ENCODE measurements around the gene TSSK6.
A peak's percentile ranks its signal among the peaks of the same experiment; 100 is the strongest.

The TSSK6 gene

GRCh38 chr19:19529783-19530422 lies 14.6 kb upstream of the TSSK6 start:
- no peak for DNase-seq

- DNase-seq = no peak
Measured at GRCh38 chr19:19528721-19529490, 13.6 kb upstream of the TSSK6 start, which contains the start of gene YJEFN3. YJEFN3 (plus strand) TSS chr19:19528911; CDS start chr19:19528933, 22 bp downstream.

GRCh38 chr19:19527674-19528625 lies 12.6 kb upstream of the TSSK6 start:
- DNase-seq = no peak

- no peak for DNase-seq
Measured at GRCh38 chr19:19527371-19527656, 12.0 kb upstream of the TSSK6 start.

- no peak for DNase-seq
Measured at GRCh38 chr19:19526581-19527370, 11.4 kb upstream of the TSSK6 start.

GRCh38 chr19:19525611-19526380 lies 10.4 kb upstream of the TSSK6 start:
- DNase-seq = no peak

GRCh38 chr19:19524053-19524452 lies 8.7 kb upstream of the TSSK6 start:
- no peak for DNase-seq

DNA sequence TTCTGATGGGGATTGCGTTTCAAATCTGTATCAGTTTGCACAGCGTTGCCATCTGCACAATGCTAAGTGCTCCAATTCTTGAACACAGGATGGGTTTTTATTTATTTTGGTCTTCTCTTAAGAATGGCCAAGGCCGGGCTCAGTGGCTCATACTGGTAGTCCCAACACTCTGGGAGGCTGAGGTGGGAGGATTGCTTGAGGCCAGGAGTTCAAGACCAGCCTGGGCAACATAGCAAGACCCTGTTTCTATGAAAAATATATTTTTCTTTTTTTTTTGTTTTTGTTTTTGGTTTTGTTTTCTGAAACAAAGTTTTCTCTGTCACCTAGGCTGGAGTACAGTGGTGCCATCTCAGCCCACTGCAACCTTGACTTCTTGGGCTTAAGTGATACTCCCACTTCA lies 7.8 kb upstream of the TSSK6 start:
- DNase-seq = no peak

- no peak for DNase-seq
Measured at GRCh38 chr19:19520989-19521388, 5.6 kb upstream of the TSSK6 start.

GRCh38 chr19:19517235-19517619 lies 1.9 kb upstream of the TSSK6 start:
- no peak for DNase-seq

- DNase-seq = peak; percentile 100
Measured at GRCh38 chr19:19515642-19516519, 533 bp upstream of the TSSK6 start, which contains the start of gene NDUFA13. NDUFA13 (plus strand) TSS chr19:19516225; CDS start chr19:19516239, 14 bp downstream.

DNA sequence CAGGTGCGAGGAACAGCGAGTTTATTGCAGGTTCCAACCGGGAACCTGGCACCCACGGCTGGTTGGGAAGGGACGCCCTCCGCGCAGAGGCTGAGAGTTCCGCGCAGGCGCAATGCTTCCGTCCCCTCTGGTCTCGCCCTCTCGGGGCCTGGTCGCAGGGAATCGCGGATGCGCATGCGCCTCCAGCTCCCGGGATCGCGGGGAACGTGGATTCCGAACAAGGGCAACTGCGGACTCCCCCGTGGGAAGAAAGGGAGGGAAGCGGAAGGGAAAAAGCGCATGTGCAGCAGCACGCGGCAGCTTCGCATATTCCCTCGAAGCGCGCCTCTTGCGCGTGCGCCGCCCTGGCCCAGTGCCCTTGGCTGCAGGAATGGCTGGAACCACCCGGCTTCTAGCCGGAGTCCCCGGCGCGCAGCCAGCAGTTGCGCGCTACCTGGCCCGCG lies 1.1 kb downstream of the TSSK6 start:
- DNase-seq = no peak

DNA sequence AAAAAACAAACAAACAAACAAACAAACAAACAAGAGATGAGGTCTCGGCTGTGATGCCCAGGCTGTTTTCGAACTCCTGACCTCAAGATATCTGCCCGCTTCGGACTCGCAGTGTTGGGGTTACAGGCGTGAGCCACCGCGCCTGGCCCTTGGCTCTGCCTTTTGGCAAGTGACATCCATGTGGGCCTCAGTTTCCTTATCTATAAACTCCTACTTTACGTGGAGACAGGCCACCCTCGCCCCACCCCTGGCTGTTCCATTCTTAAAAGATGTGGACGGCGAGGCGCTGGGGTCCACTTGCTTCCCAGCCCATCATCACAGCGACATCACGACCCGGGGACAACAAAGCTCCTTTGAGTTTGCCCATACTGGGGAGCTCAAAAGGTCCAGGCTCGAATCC lies 1.7 kb downstream of the TSSK6 start:
- no peak for DNase-seq

DNA sequence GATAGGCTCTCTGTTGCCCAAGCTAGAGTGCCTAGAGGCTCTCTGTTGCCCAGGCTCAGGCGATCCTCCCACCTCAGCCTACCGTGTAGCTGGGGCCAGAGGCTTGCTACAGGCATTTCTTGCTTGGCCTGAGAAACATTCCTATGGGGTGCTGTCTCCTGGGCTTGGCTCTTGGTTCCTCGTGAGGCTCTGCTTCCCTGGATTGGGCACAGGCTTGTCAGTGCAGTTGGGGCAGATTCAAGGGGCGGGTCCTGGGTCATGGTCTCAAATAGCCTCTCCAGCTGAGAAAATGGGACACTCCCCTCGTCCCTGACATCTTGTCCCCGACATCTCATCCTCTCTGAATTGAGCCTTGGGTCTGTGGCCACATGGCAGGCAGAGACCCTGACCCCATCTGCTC lies 4.9 kb downstream of the TSSK6 start:
- DNase-seq = no peak

- no peak for DNase-seq
Measured at GRCh38 chr19:19508217-19508616, 7.1 kb downstream of the TSSK6 start.

DNA sequence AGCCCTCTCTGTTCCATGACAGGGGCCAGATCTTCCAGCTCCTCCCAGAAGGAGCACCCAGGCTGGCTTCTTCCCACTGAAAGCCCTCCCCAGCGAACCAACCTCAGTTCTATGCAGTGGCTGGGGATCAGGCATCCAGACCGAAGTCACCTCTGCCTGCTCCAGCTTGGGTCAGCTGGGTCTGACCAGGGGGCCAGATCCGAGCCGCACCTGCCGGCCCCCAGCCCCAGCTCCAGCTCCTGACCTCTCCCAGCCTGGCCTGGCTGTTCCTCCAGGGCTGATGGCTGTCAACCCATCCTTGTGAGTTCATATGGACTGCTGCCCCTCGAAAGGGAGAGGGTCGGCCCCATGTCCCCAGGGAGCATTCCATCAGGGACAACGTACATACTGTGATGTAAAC lies 8.0 kb downstream of the TSSK6 start:
- no peak for DNase-seq

- no peak for DNase-seq
Measured at GRCh38 chr19:19506592-19506991, 8.8 kb downstream of the TSSK6 start.

DNA sequence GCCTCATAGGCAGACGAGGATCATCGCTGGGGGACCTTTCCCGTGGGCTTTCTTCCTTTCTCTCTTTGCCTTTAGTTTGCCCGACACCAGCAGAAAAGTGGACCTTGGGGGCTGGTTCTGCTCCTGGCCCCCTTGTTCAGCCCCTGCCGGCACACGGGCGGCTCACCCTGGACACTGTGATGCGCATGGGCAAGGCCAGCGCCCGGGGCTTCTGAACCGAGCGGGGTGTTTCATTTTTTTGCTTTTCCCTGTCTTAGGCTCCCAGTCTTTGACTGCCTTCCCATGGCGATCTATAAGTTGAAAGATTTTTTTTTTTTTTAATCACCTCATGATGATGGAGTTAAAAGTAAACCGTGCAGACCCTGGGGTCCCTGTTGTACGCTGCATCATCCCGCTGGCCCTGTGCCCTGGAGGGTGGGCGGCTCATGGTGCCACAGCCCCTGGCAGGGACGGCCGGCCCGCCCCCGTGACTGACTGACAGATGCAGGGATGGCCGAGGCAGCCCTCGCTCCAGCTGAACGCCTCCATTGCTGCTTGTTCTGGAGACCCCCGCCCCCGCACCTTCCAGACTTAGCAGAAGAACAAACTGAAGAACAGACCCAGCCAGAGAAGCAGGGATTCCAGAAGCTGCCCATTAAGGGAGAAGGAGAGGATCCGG lies 9.6 kb downstream of the TSSK6 start:
- DNase-seq = no peak

- DNase-seq = no peak
Measured at GRCh38 chr19:19504754-19505668, 10.3 kb downstream of the TSSK6 start.

Data from OCI-M1 (cell line).